Ovary (tissue), 3 donors: Measurements from ENCODE around the gene ATRNL1.

Source experiments
- EP300 ChIP-seq: sonication (generic); formaldehyde crosslinking; IDR thresholded peaks from one replicate; pipeline ENCODE4 v1.6.1; 2017; ENCODE audit warnings: antibody characterized with exemption
- POLR2A ChIP-seq: fragments of 450-650 bp; IDR thresholded peaks from one replicate; pipeline ENCODE4 v1.6.1; 2017; ENCODE audit warnings: antibody characterized with exemption, mild to moderate bottlenecking, moderate library complexity
- TF ChIP-seq, protein P1 (sequence below), 3 donors: fragments of 450-650 bp in 2 of 3; fragments of 200-600 bp in 1 of 3; IDR thresholded peaks; one replicate each; pipeline versions ENCODE4 v1.5.1 to v1.8.0; 2016 to 2022; ENCODE audit warnings: antibody characterized with exemption in 3 of 3, mild to moderate bottlenecking in 1 of 3
- donor health status: DM: no; HTN: no; CAD: no.

DNA sequence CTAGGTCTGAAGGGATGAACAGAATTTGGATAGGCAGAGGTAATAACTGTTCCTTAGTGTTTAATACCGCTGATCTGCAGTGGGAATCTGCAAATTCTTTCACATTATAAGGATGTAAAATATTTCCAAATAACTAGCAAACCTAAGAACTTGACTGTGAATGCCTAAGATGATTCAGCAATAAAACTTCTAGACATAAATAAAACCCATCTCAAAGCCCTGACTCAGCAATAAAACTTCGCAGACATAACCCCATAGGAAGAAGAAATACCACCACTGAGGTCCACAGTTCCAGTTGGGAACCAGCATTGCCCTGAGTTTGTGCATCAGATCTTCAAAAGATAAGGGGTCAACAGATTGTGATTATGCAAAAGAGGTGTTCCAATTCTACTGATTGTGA is 825.6 kb downstream of the ATRNL1 start:
- TF ChIP-seq, protein P1, sequence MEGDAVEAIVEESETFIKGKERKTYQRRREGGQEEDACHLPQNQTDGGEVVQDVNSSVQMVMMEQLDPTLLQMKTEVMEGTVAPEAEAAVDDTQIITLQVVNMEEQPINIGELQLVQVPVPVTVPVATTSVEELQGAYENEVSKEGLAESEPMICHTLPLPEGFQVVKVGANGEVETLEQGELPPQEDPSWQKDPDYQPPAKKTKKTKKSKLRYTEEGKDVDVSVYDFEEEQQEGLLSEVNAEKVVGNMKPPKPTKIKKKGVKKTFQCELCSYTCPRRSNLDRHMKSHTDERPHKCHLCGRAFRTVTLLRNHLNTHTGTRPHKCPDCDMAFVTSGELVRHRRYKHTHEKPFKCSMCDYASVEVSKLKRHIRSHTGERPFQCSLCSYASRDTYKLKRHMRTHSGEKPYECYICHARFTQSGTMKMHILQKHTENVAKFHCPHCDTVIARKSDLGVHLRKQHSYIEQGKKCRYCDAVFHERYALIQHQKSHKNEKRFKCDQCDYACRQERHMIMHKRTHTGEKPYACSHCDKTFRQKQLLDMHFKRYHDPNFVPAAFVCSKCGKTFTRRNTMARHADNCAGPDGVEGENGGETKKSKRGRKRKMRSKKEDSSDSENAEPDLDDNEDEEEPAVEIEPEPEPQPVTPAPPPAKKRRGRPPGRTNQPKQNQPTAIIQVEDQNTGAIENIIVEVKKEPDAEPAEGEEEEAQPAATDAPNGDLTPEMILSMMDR (IDR thresholded peaks at IDR 0.05): no peak
- TF ChIP-seq POLR2A (no peak), EP300 (no peak)
